ENCODE results near the gene ANKS1B.

ANKS1B gene

DNA sequence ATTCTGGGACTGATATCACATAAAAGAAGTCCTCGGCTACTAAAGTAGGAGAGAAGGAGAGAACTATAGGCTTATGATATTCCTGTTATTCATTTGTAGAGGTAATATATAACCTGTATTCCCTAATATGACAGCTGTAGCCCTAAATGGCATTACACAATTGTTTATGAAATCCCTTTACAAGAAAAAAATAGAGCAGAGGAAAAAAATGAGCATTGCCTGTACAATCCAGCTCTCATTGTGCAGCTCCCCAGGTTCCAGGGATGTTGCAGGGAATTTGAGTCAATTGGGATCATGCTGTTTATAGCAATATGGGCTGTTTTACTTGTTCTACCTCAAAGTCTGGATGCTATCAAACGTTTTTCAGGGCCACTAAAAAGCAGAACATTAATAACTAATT, 1166.5 kb downstream of the ANKS1B start:
- ChIA-PET CTCF (no interaction called here), POLR2A (no interaction called here)
- DNase-seq (ENCODE audit: extremely low spot score), result no peak
- TF ChIP-seq, protein P1, sequence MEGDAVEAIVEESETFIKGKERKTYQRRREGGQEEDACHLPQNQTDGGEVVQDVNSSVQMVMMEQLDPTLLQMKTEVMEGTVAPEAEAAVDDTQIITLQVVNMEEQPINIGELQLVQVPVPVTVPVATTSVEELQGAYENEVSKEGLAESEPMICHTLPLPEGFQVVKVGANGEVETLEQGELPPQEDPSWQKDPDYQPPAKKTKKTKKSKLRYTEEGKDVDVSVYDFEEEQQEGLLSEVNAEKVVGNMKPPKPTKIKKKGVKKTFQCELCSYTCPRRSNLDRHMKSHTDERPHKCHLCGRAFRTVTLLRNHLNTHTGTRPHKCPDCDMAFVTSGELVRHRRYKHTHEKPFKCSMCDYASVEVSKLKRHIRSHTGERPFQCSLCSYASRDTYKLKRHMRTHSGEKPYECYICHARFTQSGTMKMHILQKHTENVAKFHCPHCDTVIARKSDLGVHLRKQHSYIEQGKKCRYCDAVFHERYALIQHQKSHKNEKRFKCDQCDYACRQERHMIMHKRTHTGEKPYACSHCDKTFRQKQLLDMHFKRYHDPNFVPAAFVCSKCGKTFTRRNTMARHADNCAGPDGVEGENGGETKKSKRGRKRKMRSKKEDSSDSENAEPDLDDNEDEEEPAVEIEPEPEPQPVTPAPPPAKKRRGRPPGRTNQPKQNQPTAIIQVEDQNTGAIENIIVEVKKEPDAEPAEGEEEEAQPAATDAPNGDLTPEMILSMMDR (IDR thresholded peaks at IDR 0.05; ENCODE audit: control extremely low read depth, extremely low read depth, low read depth, missing control alignments), result no peak

DNA sequence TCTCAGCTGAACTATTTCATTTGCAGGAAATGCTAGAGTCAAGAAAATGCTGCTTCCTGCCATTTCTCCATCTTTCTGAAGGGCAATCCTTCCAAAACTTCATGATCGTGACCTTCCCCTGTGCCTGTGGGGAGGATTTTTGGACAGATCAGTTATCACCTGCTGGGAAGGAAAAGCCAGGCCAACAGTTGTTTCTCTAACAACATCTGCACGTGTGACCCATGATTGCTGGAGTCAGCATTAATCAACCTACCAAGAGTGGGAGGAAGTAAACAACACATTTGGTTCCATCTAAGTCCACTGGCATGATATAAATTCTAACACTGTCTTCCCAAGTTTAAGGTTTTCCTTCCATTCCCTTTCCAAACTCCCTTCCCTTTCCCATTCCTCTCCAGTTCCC, 1167.0 kb downstream of the ANKS1B start:
- DNase-seq (ENCODE audit: extremely low spot score), result no peak
- TF ChIP-seq, protein P1 (IDR thresholded peaks at IDR 0.05; ENCODE audit: control extremely low read depth, extremely low read depth, low read depth, missing control alignments), result no peak
- CTCF ChIA-PET, result no interaction called here
- POLR2A ChIA-PET, result no interaction called here

DNA sequence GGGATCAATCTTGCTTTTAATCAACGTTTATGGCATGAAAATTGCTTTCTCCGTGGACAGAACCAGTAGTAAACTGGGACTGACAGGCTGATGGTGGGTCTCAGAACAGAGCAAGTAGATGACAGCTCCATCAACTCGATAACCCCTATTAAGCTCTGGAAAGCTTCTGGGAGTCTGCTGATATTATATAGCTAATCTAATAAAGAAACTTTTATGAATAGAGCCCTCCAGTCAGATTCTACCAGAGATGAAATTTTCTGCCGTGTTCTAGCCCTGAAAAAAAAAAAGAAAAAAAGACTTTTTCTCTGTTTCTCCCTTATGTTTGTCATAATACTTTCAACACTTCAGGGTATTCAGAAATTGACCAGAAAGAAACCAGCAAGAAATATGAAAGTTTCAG, 1168.0 kb downstream of the ANKS1B start:
- ChIA-PET CTCF (no interaction called here), POLR2A (no interaction called here)
- DNase-seq (ENCODE audit: extremely low spot score), result no peak
- TF ChIP-seq, protein P1 (IDR thresholded peaks at IDR 0.05; ENCODE audit: control extremely low read depth, extremely low read depth, low read depth, missing control alignments), result no peak

DNA sequence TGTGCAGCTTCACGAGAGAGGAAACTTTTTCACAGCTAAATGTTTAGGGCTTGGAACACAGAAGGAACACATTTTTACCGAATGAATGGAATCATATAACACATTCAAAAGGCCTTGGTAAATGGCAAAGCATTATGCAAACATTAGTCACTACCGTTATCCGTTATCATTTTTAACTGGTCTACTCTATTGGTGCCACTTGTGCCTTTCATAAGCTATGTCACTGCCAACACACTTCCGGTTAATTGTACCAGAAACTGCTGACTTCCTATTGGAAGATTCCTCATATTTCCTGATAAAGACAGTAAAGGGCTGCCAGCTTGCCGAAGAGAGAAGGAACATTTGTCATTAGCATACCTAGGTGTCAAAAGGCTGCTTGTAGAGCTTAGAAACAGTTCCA, 1170.5 kb downstream of the ANKS1B start:
- DNase-seq (ENCODE audit: extremely low spot score), result no peak
- ChIA-PET POLR2A (no interaction called here), CTCF (interaction anchor here (0.7 to 1.6 kb wide), 3 partner anchors 12 to 16 kb away, joined by 3 to 4 read pairs (median 3); no protein-coding TSS in a partner anchor)
- TF ChIP-seq, protein P1 (IDR thresholded peaks at IDR 0.05; ENCODE audit: control extremely low read depth, extremely low read depth, low read depth, missing control alignments), result no peak

DNA sequence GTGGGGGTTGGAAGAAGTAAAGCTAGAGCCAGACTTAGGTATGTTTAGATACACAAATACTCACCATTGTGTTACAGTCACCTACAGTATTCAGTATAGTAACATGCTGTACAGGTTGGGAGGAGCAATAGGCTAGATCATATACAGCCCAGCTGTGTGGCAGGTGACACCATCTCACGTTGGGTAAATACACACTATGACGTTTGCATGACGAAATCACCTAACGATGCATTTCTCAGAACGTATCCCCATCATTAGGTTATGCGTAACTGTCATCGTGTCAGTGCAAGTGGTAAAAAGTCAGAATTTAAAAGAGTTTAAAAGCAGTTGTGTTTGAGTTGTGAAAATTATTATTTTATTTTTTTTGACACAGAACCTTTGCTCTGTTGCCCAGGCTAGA, 1172.5 kb downstream of the ANKS1B start:
- ChIA-PET CTCF (interaction anchor here (1.0 to 1.1 kb wide), 2 partner anchors 12 to 36 kb away, joined by 3 to 4 read pairs; no protein-coding TSS in a partner anchor), POLR2A (no interaction called here)
- DNase-seq (ENCODE audit: extremely low spot score), result no peak
- TF ChIP-seq, protein P1 (IDR thresholded peaks at IDR 0.05; ENCODE audit: control extremely low read depth, extremely low read depth, low read depth, missing control alignments), result no peak

DNA sequence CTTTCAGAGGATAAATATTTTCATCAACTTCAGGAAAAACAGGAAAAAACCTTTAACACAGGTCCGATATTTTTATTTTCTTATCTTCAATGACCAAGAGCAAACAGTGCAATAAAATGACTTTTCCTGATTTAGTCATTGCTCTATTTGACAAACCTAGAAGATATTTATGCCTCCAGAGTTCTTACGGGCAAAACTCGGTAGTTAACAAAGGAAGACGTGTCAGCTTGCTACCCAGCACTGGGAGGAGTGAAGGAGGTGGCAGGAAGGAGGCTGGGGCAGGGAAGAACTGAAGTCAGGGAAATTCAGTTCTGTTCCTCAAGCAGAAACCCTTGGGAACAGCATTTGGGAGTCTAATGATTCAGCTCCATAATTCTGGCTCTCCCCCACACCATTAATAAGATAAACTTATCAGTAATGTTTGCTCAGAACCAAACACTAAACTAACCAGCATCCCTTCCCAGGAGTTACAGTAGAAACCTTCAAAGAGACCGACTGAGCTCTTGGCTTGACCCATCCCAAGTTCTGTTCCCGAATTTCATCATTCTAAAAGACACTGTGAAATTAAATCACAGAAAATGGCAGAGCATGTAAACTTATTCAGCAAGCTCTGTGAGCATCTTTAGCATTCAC, 1176.4 kb downstream of the ANKS1B start:
- no peak for DNase-seq (ENCODE audit: extremely low spot score)
- ChIA-PET POLR2A (no interaction called here), CTCF (interaction anchor here (0.9 to 1.4 kb wide), 3 partner anchors 8 to 190 kb away, joined by 3 to 4 read pairs (median 3); no protein-coding TSS in a partner anchor)
- TF ChIP-seq, protein P1 (IDR thresholded peaks at IDR 0.05; ENCODE audit: control extremely low read depth, extremely low read depth, low read depth, missing control alignments), result no peak

All from GM10248 (cell line).